Osteoblast (primary cell): ENCODE data around the gene OXCT2. TPM values are rescaled to one million over a fixed set of nuclear protein-coding genes. Genes with fewer than 3 reads are reported as not detected.
"Not testable (repeated sequence)": the region's sequence is repeated elsewhere in the genome, so short reads cannot be mapped to it uniquely, and the experiment has no call there.

Experiments used
- DNase-seq: peaks from one replicate; pipeline ENCODE4 v3.0.0; 2011; ENCODE audit warnings: low spot score, mixed read lengths; ENCODE audit not compliant: insufficient read length; ENCODE audit errors: missing footprints
- H2AFZ ChIP-seq: 2 replicates; pipeline ENCODE4 v1.6.0; 2011; ENCODE audit warnings: mild to moderate bottlenecking, low read length
- H3K27ac ChIP-seq: 2 replicates; pipeline ENCODE4 v1.5.1; 2011; ENCODE audit warnings: mild to moderate bottlenecking, low read depth, low read length, moderate library complexity
- H3K27me3 ChIP-seq: 2 replicates; pipeline ENCODE4 v1.6.0; 2012; ENCODE audit warnings: mild to moderate bottlenecking, control low read depth, inconsistent platforms, low read length, moderate library complexity; ENCODE audit not compliant: insufficient read depth
- H3K36me3 ChIP-seq: 2 replicates; pipeline ENCODE4 v1.5.1; 2011; ENCODE audit warnings: mild to moderate bottlenecking, low read length, control low read depth, moderate library complexity; ENCODE audit not compliant: insufficient read depth
- H3K4me1 ChIP-seq: 2 replicates; pipeline ENCODE4 v1.5.1; 2011; ENCODE audit warnings: mild to moderate bottlenecking, low read length, control low read depth, moderate library complexity; ENCODE audit not compliant: insufficient read depth
- H3K4me2 ChIP-seq: 2 replicates; pipeline ENCODE4 v1.6.0; 2011; ENCODE audit warnings: mild to moderate bottlenecking, low read length; ENCODE audit not compliant: insufficient read depth
- H3K4me3 ChIP-seq: fragments of 200-600 bp; sonication (generic); 3 replicates; pipeline ENCODE4 v1.5.1; 2012; ENCODE audit warnings: mild to moderate bottlenecking, low read length, inconsistent platforms; ENCODE audit not compliant: insufficient read depth
- H3K79me2 ChIP-seq: 2 replicates; pipeline ENCODE4 v1.6.0; 2012; ENCODE audit warnings: mild to moderate bottlenecking, low read length, control low read depth, inconsistent platforms; ENCODE audit not compliant: insufficient read depth
- H3K9me3 ChIP-seq: 2 replicates; pipeline ENCODE4 v1.5.1; 2011; ENCODE audit warnings: low read depth, low read length, control low read depth
- H4K20me1 ChIP-seq: 2 replicates; pipeline ENCODE4 v1.6.0; 2012; ENCODE audit warnings: mild to moderate bottlenecking, low read length, control low read depth; ENCODE audit not compliant: insufficient read depth
- total RNA-seq: library from RNA; depleted of rRNA; stranded (reverse); fragments of >200 nt; gene quantifications from 2 replicates; pipeline ENCODE4 v1.2.3, GENCODE V29; 2012
- TF ChIP-seq, protein P1 (sequence below): IDR thresholded peaks from 2 replicates; pipeline ENCODE4 v1.5.1; 2011; ENCODE audit warnings: mild to moderate bottlenecking, low read depth, low read length, moderate library complexity; ENCODE audit errors: extremely low read depth

OXCT2 gene
- total RNA-seq, 1 donor, result 1.1 TPM

DNA sequence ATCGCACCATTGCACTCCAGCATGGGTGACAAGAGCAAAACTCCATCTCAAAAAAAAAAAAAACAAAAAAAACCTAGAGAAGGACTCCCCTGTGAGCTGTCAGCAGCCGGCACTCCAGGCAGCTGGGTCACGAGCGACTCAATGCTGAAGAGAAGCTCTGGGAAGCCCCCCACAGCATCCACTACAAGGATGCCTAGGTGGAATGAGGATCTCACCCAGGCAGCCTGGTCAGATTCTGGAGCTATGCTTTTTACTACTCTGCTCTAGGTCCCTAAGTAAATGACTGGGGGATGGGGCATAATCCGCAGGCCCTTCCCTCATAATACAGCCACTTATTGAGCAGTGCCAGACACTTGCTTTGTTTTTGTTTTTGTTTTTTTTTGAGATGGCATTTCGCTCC lies 11.0 kb upstream of the OXCT2 start:
- no peak for DNase-seq
- no peak overlapping the region for H3K4me2 ChIP-seq

DNA sequence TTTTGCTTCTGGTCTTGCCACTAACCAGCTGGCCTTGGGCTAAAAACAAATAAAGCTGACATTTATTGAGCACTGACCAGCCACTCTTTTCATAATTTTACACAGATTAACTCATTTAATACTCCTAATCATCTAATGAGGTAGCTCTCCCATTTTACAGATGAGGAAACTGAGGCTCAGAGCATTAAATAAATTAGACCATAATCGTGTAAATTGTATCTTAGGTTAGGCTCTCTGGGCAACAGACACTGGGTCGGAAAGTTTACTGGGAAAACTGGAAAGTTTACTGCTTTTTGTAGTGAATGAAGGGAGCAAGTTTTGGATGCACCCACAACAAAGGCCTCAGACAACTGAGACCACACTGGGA lies 10.2 kb upstream of the OXCT2 start:
- DNase-seq, result no peak
- no peaks in the 10 kb centered on the region for H3K36me3 ChIP-seq

More for the DNA sequence above, 11.0 kb upstream of the OXCT2 start:
- H4K20me1 ChIP-seq, result no peaks in the 10 kb centered on the region
- no peaks in the 10 kb centered on the region for H3K36me3 ChIP-seq
- no peak overlapping the region for H3K27ac ChIP-seq
- no peaks in the 10 kb centered on the region for H3K79me2 ChIP-seq
- H3K4me1 ChIP-seq, result peaks cover 6% of the 10 kb centered on the region
- peaks cover 12% of the 10 kb centered on the region for H3K27me3 ChIP-seq
- TF ChIP-seq, protein P1, sequence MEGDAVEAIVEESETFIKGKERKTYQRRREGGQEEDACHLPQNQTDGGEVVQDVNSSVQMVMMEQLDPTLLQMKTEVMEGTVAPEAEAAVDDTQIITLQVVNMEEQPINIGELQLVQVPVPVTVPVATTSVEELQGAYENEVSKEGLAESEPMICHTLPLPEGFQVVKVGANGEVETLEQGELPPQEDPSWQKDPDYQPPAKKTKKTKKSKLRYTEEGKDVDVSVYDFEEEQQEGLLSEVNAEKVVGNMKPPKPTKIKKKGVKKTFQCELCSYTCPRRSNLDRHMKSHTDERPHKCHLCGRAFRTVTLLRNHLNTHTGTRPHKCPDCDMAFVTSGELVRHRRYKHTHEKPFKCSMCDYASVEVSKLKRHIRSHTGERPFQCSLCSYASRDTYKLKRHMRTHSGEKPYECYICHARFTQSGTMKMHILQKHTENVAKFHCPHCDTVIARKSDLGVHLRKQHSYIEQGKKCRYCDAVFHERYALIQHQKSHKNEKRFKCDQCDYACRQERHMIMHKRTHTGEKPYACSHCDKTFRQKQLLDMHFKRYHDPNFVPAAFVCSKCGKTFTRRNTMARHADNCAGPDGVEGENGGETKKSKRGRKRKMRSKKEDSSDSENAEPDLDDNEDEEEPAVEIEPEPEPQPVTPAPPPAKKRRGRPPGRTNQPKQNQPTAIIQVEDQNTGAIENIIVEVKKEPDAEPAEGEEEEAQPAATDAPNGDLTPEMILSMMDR, result no peak
- H2AFZ ChIP-seq, result no peak overlapping the region
- H3K9me3 ChIP-seq, result no peaks in the 10 kb centered on the region
- no peak overlapping the region for H3K4me3 ChIP-seq

DNA sequence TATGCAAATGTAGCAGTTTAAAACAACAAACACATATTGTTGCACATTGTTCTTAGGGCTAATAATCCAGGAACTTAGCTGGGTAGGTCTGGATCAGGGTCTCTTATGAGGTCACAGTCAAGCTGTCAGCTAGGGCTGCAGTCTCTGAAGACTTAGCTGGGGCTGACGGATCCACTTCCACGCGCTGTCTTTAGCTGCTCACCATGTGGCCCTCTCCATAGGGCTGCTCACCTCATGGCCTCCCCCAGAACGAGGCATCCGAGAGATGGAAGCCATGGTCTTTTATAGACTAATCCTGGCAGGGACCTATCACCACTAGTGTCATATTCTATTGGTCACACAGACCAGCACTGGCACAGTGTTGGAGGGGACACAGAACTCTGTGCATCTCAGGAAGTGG lies 8.7 kb upstream of the OXCT2 start:
- H3K27me3 ChIP-seq, result peaks cover 9% of the 10 kb centered on the region
- no peaks in the 10 kb centered on the region for H4K20me1 ChIP-seq
- TF ChIP-seq, protein P1, result no peak
- H3K4me3 ChIP-seq, result no peak overlapping the region
- H3K27ac ChIP-seq, result no peak overlapping the region
- H3K36me3 ChIP-seq, result no peaks in the 10 kb centered on the region
- peaks cover 2% of the 10 kb centered on the region for H3K4me1 ChIP-seq
- H3K9me3 ChIP-seq, result no peaks in the 10 kb centered on the region
- H3K4me2 ChIP-seq, result no peak overlapping the region
- H2AFZ ChIP-seq, result no peak overlapping the region
- H3K79me2 ChIP-seq, result no peaks in the 10 kb centered on the region
- DNase-seq, result no peak

More for the DNA sequence above, 10.2 kb upstream of the OXCT2 start:
- Histone ChIP-seq H3K27me3 (peaks cover 9% of the 10 kb centered on the region), H4K20me1 (no peaks in the 10 kb centered on the region), H3K4me3 (no peak overlapping the region), H3K79me2 (no peaks in the 10 kb centered on the region), H3K9me3 (no peaks in the 10 kb centered on the region), H2AFZ (no peak overlapping the region), H3K27ac (no peak overlapping the region), H3K4me1 (peaks cover 8% of the 10 kb centered on the region), H3K4me2 (no peak overlapping the region)
- TF ChIP-seq, protein P1, result no peak

DNA sequence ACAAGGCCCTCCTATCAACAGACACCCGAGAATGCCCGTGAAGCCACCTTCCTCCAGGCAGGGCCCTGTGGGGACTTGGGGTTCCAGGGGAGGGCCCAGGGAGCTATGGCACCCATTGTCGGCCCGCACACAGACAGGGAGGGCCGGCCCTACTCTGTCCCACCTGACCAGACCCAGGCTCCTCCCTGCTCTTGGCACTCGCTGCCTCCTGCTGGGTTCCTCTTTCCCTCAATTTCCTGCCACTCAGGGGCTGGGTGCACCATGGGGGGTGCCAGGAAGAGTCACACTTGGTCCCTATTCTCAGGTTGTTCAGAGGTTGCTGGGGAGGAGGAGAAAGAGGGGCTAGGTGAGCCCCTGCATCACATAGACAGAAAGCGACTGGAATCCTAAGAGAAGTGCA lies 8.0 kb upstream of the OXCT2 start:
- peak; percentile 50 for DNase-seq
- Histone ChIP-seq H3K9me3 (no peaks in the 10 kb centered on the region), H3K36me3 (no peaks in the 10 kb centered on the region), H3K4me2 (no peak overlapping the region), H2AFZ (no peak overlapping the region), H3K79me2 (no peaks in the 10 kb centered on the region), H3K27me3 (peaks cover 9% of the 10 kb centered on the region), H3K4me3 (no peak overlapping the region), H3K27ac (no peak overlapping the region), H3K4me1 (peaks cover 2% of the 10 kb centered on the region), H4K20me1 (no peaks in the 10 kb centered on the region)
- TF ChIP-seq, protein P1, result no peak

DNA sequence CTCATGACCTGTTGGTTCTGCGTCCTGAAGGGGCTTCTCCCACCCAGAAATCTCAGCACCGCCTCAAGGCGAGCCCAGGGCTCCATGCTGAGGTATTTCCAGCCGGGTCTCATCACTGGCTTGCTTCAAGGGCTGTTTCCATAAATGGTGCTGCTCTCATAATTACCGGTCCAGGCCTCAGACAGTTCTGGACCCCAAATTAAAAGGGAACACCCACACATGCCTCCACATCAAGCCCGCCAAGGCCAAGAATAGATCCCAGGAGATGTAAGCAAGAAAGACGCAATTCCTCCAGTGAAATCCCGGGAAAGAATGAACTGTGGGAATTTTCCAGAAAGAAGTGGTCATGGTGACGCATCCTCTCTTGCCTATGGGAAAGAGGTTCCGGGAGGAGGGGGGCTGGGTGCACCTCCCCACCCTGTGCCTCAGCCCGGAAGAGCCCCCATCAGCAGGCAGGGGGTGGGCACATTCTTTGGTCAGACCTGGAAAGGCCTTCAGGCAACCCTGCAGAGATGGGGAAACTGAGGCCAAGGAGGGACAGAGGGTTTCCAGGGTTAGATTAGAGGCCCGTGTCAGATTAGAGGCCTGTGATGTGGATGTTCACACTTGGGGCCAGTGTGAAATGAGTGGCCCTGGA lies 7.4 kb upstream of the OXCT2 start:
- not testable (repeated sequence) for H3K27me3 ChIP-seq, H4K20me1 ChIP-seq, H3K4me3 ChIP-seq, H2AFZ ChIP-seq, H3K4me1 ChIP-seq, H3K9me3 ChIP-seq, H3K36me3 ChIP-seq, H3K4me2 ChIP-seq, H3K27ac ChIP-seq, H3K79me2 ChIP-seq
- DNase-seq, result peak; percentile 68

DNA sequence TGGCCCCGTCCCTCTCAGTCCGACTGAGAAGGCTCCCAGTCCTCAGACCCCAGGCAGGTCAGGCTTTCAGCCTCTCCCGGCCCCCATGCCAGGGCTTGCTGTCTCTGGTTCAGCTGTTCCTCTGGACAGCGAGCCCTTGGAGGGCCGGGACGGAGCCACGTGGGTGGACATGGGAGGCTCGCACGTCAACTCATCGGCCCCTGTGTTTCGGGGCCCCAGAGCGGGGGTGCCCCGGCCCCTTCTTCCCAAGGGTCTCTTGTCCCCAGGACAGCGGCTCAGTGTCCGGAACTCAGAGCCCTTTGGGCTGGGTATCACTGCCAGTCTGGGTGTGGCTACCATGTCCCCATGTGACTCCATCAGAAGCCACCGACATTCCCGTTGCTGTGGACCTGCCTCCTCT lies 6.7 kb upstream of the OXCT2 start:
- not testable (repeated sequence) for DNase-seq, H3K4me1 ChIP-seq, H3K4me2 ChIP-seq, H2AFZ ChIP-seq, H3K27me3 ChIP-seq, H3K79me2 ChIP-seq, H4K20me1 ChIP-seq, H3K4me3 ChIP-seq, H3K27ac ChIP-seq, H3K36me3 ChIP-seq, H3K9me3 ChIP-seq
